Liver (tissue), 9 donors: ENCODE results near the gene KCNJ12. TPM values are rescaled to one million over a fixed set of nuclear protein-coding genes. Genes with fewer than 3 reads are reported as not detected.
"Not testable (repeated sequence)": the region's sequence is repeated elsewhere in the genome, so short reads cannot be mapped to it uniquely, and the experiment has no call there.

Source experiments
- DNase-seq: peaks from one replicate; pipeline ENCODE4 v3.0.0-alpha.2; 2017; ENCODE audit warnings: low spot score
- H3K27ac ChIP-seq, 2 donors: one replicate each; pipeline ENCODE4 v1.7.0; 2013; ENCODE audit warnings: inconsistent platforms in 2 of 2, low read length in 2 of 2, control low read depth in 1 of 2, low read depth in 1 of 2, mild to moderate bottlenecking in 1 of 2
- H3K27me3 ChIP-seq, 4 donors: one replicate each; pipeline versions ENCODE4 v1.6.1 to v1.7.0; 2013; ENCODE audit warnings: low read length in 3 of 4, inconsistent platforms in 1 of 4, mild to moderate bottlenecking in 1 of 4, moderate library complexity in 1 of 4; ENCODE audit not compliant: control insufficient read depth in 4 of 4, insufficient read depth in 4 of 4
- H3K36me3 ChIP-seq, 4 donors: one replicate each; pipeline versions ENCODE4 v1.6.1 to v1.7.0; 2013; ENCODE audit warnings: low read length in 3 of 4, mild to moderate bottlenecking in 3 of 4, low read depth in 1 of 4, moderate library complexity in 1 of 4; ENCODE audit not compliant: control insufficient read depth in 4 of 4, insufficient read depth in 3 of 4
- H3K4me1 ChIP-seq, 4 donors: one replicate each; pipeline versions ENCODE4 v1.6.1 to v1.7.0; 2013; ENCODE audit warnings: low read length in 3 of 4, mild to moderate bottlenecking in 3 of 4, moderate library complexity in 1 of 4; ENCODE audit not compliant: control insufficient read depth in 4 of 4, insufficient read depth in 4 of 4
- H3K4me3 ChIP-seq, 3 donors: one replicate each; pipeline versions ENCODE4 v1.6.1 to v1.7.0; 2013; ENCODE audit warnings: low read length in 3 of 3, control low read depth in 1 of 3, low read depth in 1 of 3, mild to moderate bottlenecking in 1 of 3
- H3K9ac ChIP-seq, 2 donors: one replicate each; pipeline ENCODE4 v1.7.0; 2013; ENCODE audit warnings: low read length in 2 of 2, mild to moderate bottlenecking in 2 of 2, moderate library complexity in 2 of 2, control low read depth in 1 of 2, low read depth in 1 of 2
- H3K9me3 ChIP-seq, 4 donors: one replicate each; pipeline versions ENCODE4 v1.6.1 to v1.7.0; 2013; ENCODE audit warnings: low read length in 3 of 4; ENCODE audit not compliant: control insufficient read depth in 4 of 4
- EGR1 ChIP-seq, 2 donors: IDR thresholded peaks; 2 replicates each; pipeline ENCODE4 v1.6.1; 2016 to 2018; ENCODE audit warnings: antibody characterized with exemption in 2 of 2, low read depth in 2 of 2
- WGBS: extraction: QIAGEN DNeasy Blood & Tissue Kit; methylation state at CpG from one replicate; pipeline ENCODE4 v1.1.7; 2013; 5-methylcytosine and 5-hydroxymethylcytosine counted together
- polyA plus RNA-seq, 2 donors: library from polyadenylated mRNA; stranded (reverse) in 1 of 2; unstranded in 1 of 2; fragments of 200-250 nt in 1 of 2; fragments of >200 nt in 1 of 2; fragmentation: Nextera tagmentation in 1 of 2; extraction: Ambion mirVana in 1 of 2; gene quantifications; one replicate each; pipeline versions ENCODE4 v1.2.1 to v1.2.3, GENCODE V29; 2013 to 2015
- total RNA-seq, 2 donors: library from RNA; depleted of rRNA; stranded (reverse); fragments of >200 nt; gene quantifications; one replicate each; pipeline ENCODE4 v1.2.3, GENCODE V29; 2014
- donor health status: healthy.
- donor health status: healthy.
- donor health status: healthy.
- donor health status: healthy.
- donor health status: healthy.

The KCNJ12 gene
- total and polyA plus RNA-seq, 4 donors: 0.25 to 0.67 (median 0.38) TPM

GRCh38 chr17:21436883-21437836 is 61.0 kb downstream of the KCNJ12 start:
- H3K4me3 ChIP-seq, H3K4me1 ChIP-seq, H3K36me3 ChIP-seq, H3K27me3 ChIP-seq, H3K27ac ChIP-seq, H3K9me3 ChIP-seq, H3K9ac ChIP-seq, DNase-seq: not testable (repeated sequence)
- 61% methylated on average over 15 of the region's 15 CpGs for WGBS

- not testable (repeated sequence) for H3K27ac ChIP-seq, H3K36me3 ChIP-seq, H3K4me1 ChIP-seq, DNase-seq, H3K9me3 ChIP-seq, H3K9ac ChIP-seq, H3K27me3 ChIP-seq, H3K4me3 ChIP-seq
- WGBS: 40% methylated on average over 2 of the region's 6 CpGs
Measured at GRCh38 chr17:21438316-21439014, 62.3 kb downstream of the KCNJ12 start.

- not testable (repeated sequence) for DNase-seq, H3K9me3 ChIP-seq, H3K36me3 ChIP-seq, H3K4me1 ChIP-seq, H3K9ac ChIP-seq, H3K27ac ChIP-seq, H3K4me3 ChIP-seq, H3K27me3 ChIP-seq
- 80% methylated on average over 3 of the region's 5 CpGs for WGBS
Measured at GRCh38 chr17:21439015-21439336, 62.8 kb downstream of the KCNJ12 start.

- H3K9ac ChIP-seq: no peak overlapping the region
- no peaks in the 10 kb centered on the region for H3K4me1 ChIP-seq
- no peaks in the 10 kb centered on the region for H3K36me3 ChIP-seq
- no peak for DNase-seq
- H3K9me3 ChIP-seq: no peaks in the 10 kb centered on the region
- no peak for TF ChIP-seq EGR1 (IDR thresholded peaks at IDR 0.05; ENCODE audit: low read depth in 2 of 2)
- H3K27ac ChIP-seq: no peak overlapping the region
- no peaks in the 10 kb centered on the region for H3K27me3 ChIP-seq
- H3K4me3 ChIP-seq: no peak overlapping the region
- 82% methylated on average over 9 of the region's 9 CpGs for WGBS
Measured at GRCh38 chr17:21445091-21445650, 69.0 kb downstream of the KCNJ12 start.

- not testable (repeated sequence) for H3K4me3 ChIP-seq, H3K9ac ChIP-seq, H3K36me3 ChIP-seq, H3K9me3 ChIP-seq, DNase-seq, H3K4me1 ChIP-seq, H3K27ac ChIP-seq, H3K27me3 ChIP-seq
- 71% methylated on average over 4 of the region's 4 CpGs for WGBS
Measured at GRCh38 chr17:21447552-21447951, 71.4 kb downstream of the KCNJ12 start.
